Neural crest cell (in vitro differentiated cells): Measurements from ENCODE around the gene CXCL10. TPM values are rescaled to one million over a fixed set of nuclear protein-coding genes. Genes with fewer than 3 reads are reported as not detected.

Experiments used
- DNase-seq: peaks from one replicate; pipeline ENCODE4 v3.0.0; 2021; ENCODE audit warnings: low read depth, mixed read lengths, low spot score
- H3K27ac Mint-ChIP-seq: one replicate; pipeline ENCODE4 v1.8.0; 2021; ENCODE audit warnings: mild to moderate bottlenecking, mixed read lengths; ENCODE audit not compliant: unreplicated experiment
- H3K27me3 Mint-ChIP-seq: 2 replicates; pipeline ENCODE4 v1.8.0; 2021; ENCODE audit warnings: low read depth, mild to moderate bottlenecking, mixed read lengths
- H3K36me3 Mint-ChIP-seq: 2 replicates; pipeline ENCODE4 v1.8.0; 2021; ENCODE audit warnings: low read depth, mild to moderate bottlenecking, mixed read lengths
- H3K4me1 Mint-ChIP-seq: 2 replicates; pipeline ENCODE4 v1.8.0; 2021; ENCODE audit warnings: mixed read lengths
- H3K4me3 Mint-ChIP-seq: one replicate; pipeline ENCODE4 v1.8.0; 2021; ENCODE audit warnings: mild to moderate bottlenecking, mixed read lengths
- H3K9me3 Mint-ChIP-seq: 2 replicates; pipeline ENCODE4 v1.8.0; 2021; ENCODE audit warnings: mixed read lengths
- total RNA-seq: library from RNA; stranded (reverse); gene quantifications from 2 replicates; pipeline ENCODE4 v1.2.1, GENCODE V29; 2021
- TF ChIP-seq, protein P1 (sequence below): fragments of 200-600 bp; sonication (generic); conservative IDR thresholded peaks from 2 replicates; pipeline ENCODE4 v1.5.0; 2021; ENCODE audit warnings: antibody characterized with exemption, mild to moderate bottlenecking

Gene CXCL10
- total RNA-seq, 1 donor from 2014 or later = not detected

GRCh38 chr4:76009311-76009710 lies 14.0 kb downstream of the CXCL10 start:
- Mint-ChIP-seq H3K36me3 (no peaks in the 10 kb centered on the region), H3K27ac (no peak overlapping the region), H3K9me3 (no peaks in the 10 kb centered on the region), H3K27me3 (peaks cover 20% of the 10 kb centered on the region), H3K4me1 (no peaks in the 10 kb centered on the region), H3K4me3 (no peak overlapping the region)
- TF ChIP-seq, protein P1, sequence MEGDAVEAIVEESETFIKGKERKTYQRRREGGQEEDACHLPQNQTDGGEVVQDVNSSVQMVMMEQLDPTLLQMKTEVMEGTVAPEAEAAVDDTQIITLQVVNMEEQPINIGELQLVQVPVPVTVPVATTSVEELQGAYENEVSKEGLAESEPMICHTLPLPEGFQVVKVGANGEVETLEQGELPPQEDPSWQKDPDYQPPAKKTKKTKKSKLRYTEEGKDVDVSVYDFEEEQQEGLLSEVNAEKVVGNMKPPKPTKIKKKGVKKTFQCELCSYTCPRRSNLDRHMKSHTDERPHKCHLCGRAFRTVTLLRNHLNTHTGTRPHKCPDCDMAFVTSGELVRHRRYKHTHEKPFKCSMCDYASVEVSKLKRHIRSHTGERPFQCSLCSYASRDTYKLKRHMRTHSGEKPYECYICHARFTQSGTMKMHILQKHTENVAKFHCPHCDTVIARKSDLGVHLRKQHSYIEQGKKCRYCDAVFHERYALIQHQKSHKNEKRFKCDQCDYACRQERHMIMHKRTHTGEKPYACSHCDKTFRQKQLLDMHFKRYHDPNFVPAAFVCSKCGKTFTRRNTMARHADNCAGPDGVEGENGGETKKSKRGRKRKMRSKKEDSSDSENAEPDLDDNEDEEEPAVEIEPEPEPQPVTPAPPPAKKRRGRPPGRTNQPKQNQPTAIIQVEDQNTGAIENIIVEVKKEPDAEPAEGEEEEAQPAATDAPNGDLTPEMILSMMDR = no peak
- no peak for DNase-seq

GRCh38 chr4:76007089-76007862 lies 16.0 kb downstream of the CXCL10 start, which contains the start of gene CXCL9:
CXCL9 (minus strand) TSS chr4:76007509; CDS start chr4:76007449, 60 bp downstream.
- H3K36me3 Mint-ChIP-seq = no peaks in the 10 kb centered on the region
- H3K4me3 Mint-ChIP-seq = no peak within 1 kb of the TSS
- no peak for DNase-seq
- no peak within 1 kb of the TSS for H3K27ac Mint-ChIP-seq
- H3K4me1 Mint-ChIP-seq = no peaks in the 10 kb centered on the region
- peaks cover 24% of the 10 kb centered on the region for H3K27me3 Mint-ChIP-seq
- TF ChIP-seq, protein P1 = no peak
- H3K9me3 Mint-ChIP-seq = no peaks in the 10 kb centered on the region

DNA sequence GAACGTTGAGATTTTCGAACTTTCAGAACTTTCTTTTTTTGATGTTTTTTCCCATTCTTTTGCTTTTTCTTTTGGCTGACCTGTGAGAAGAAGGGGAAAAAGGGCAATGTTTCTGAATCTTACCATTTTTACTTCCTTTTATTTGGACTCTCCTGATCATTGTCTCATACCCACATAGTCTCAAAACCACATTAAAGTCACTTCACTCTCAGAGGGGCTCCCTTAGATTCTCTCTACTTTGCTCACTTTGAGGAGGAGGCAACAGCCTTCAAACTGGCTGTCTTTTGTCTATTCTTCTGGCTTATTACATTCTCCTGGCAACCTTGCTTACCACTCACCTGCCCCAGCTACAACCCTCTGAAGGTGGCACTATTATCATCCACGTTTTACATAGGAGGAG lies 19.7 kb downstream of the CXCL10 start:
- no peaks in the 10 kb centered on the region for H3K9me3 Mint-ChIP-seq
- no peaks in the 10 kb centered on the region for H3K4me1 Mint-ChIP-seq
- no peak for DNase-seq
- H3K4me3 Mint-ChIP-seq = no peak overlapping the region
- H3K27me3 Mint-ChIP-seq = peaks cover 24% of the 10 kb centered on the region
- H3K27ac Mint-ChIP-seq = no peak overlapping the region
- TF ChIP-seq, protein P1 = no peak
- H3K36me3 Mint-ChIP-seq = no peaks in the 10 kb centered on the region

GRCh38 chr4:76003035-76003434 lies 20.3 kb downstream of the CXCL10 start:
- H3K27me3 Mint-ChIP-seq = peaks cover 22% of the 10 kb centered on the region
- no peaks in the 10 kb centered on the region for H3K36me3 Mint-ChIP-seq
- H3K4me1 Mint-ChIP-seq = no peaks in the 10 kb centered on the region
- DNase-seq = no peak
- TF ChIP-seq, protein P1 = no peak
- H3K9me3 Mint-ChIP-seq = no peaks in the 10 kb centered on the region
- no peak overlapping the region for H3K27ac Mint-ChIP-seq
- H3K4me3 Mint-ChIP-seq = no peak overlapping the region

DNA sequence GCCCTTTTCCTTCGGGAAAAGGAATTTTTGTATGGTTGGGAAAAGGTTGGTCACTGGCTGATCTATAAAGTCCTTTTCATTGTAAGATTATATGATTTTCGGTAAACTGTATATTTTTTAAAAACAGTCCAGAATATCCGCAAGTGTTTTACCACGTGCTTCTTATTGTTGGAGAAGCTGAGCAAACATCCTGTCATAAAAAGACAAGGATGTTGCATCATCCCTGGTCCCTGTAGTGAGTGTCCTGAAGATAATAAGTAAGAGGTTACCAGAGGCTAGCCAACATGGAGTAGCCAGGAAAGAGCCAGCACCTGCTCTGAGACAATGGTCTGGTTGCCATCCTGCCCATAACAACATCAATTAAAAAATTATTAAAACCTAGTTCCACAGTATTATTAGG lies 21.1 kb downstream of the CXCL10 start:
- no peaks in the 10 kb centered on the region for H3K4me1 Mint-ChIP-seq
- H3K36me3 Mint-ChIP-seq = no peaks in the 10 kb centered on the region
- DNase-seq = no peak
- no peaks in the 10 kb centered on the region for H3K9me3 Mint-ChIP-seq
- no peak overlapping the region for H3K27ac Mint-ChIP-seq
- peaks cover 16% of the 10 kb centered on the region for H3K27me3 Mint-ChIP-seq
- TF ChIP-seq, protein P1 = no peak
- no peak overlapping the region for H3K4me3 Mint-ChIP-seq
